ENCODE data around the gene SLIRP.

The SLIRP gene

GRCh38 chr14:77707724-77708408 is at the start of gene SLIRP, which contains the start of gene ALKBH1:
Gene SLIRP, plus strand, starts transcription at chr14:77708103. Its CDS starts 9 bp downstream, at chr14:77708112.
Gene ALKBH1, minus strand, starts transcription at chr14:77708023. Its CDS starts 19 bp downstream, at chr14:77708004.
- H3K27ac ChIP-seq (ENCODE audit: extremely low read depth, low read depth, low read length), result peak within 1 kb of the TSS; percentile 56
- H3K4me1 ChIP-seq (ENCODE audit: control insufficient read depth, insufficient read depth, low read length), result peaks cover 8% of the 10 kb centered on the region
- H3K9me3 ChIP-seq (ENCODE audit: control insufficient read depth, insufficient read depth, low read depth, low read length), result no peaks in the 10 kb centered on the region
- ChIA-PET POLR2A (interaction anchor here (1.2 kb wide), 1 partner anchor 92 kb away, joined by 4 read pairs; the partner anchor contains the start of gene ADCK1), CTCF (interaction anchor here (0.8 to 1.8 kb wide), 3 partner anchors 8 to 249 kb away, joined by 3 to 6 read pairs (median 3); partner anchors contain the start of gene AHSA1)
- H3K4me3 ChIP-seq (ENCODE audit: low read depth, low read length), result peak within 1 kb of the TSS; percentile 95
- H3K36me3 ChIP-seq (ENCODE audit: control insufficient read depth in 2 of 2, insufficient read depth in 1 of 2, low read length in 2 of 2), result peaks cover 41 to 51% of the 10 kb centered on the region in 2 experiments
- TF ChIP-seq ZNF561 (tag by site-specific recombination; IDR thresholded peaks at IDR 0.05; ENCODE audit: borderline replicate concordance), result no peak
- TF ChIP-seq ZNF10 (tag by site-specific recombination; IDR thresholded peaks at IDR 0.05), result no peak
- no peak for TF ChIP-seq ZNF146 (tag by site-specific recombination; IDR thresholded peaks at IDR 0.05)
- TF ChIP-seq PATZ1 (tag by site-specific recombination; IDR thresholded peaks at IDR 0.05), result no peak
- peak; percentile 65; the same call in 1 of the 2 replicates for TF ChIP-seq ZNF580 (tag by site-specific recombination; IDR thresholded peaks at IDR 0.05)
- no peak for TF ChIP-seq ZNF157 (tag by site-specific recombination; IDR thresholded peaks at IDR 0.05)
- no peak for TF ChIP-seq ZBTB21 (tag by site-specific recombination; IDR thresholded peaks at IDR 0.05)
- no peak for TF ChIP-seq ATF2 (tag by site-specific recombination; IDR thresholded peaks at IDR 0.05; ENCODE audit: low read depth)
- no peak for TF ChIP-seq ZNF585B (tag by site-specific recombination; IDR thresholded peaks at IDR 0.05)
- no peak for TF ChIP-seq ZNF155 (tag by site-specific recombination; IDR thresholded peaks at IDR 0.05)
- TF ChIP-seq REST (tag by site-specific recombination; IDR thresholded peaks at IDR 0.05), result no peak
- TF ChIP-seq ZBTB20 (tag by site-specific recombination; IDR thresholded peaks at IDR 0.05), result no peak; the same call in none of the 2 replicates
- TF ChIP-seq ZNF174 (tag by site-specific recombination; IDR thresholded peaks at IDR 0.05), result no peak
- no peak for TF ChIP-seq HIC1 (tag by site-specific recombination; IDR thresholded peaks at IDR 0.05)
- no peak for TF ChIP-seq ZNF23 (tag by site-specific recombination; IDR thresholded peaks at IDR 0.05; ENCODE audit: borderline replicate concordance)
- TF ChIP-seq ZNF692 (tag by site-specific recombination; IDR thresholded peaks at IDR 0.05), result no peak
- TF ChIP-seq MZF1 (tag by site-specific recombination; IDR thresholded peaks at IDR 0.05; ENCODE audit: borderline replicate concordance), result no peak
- no peak for TF ChIP-seq SCRT2 (tag by site-specific recombination; IDR thresholded peaks at IDR 0.05)
- TF ChIP-seq ZNF426 (tag by site-specific recombination; IDR thresholded peaks at IDR 0.05), result no peak
- no peak for TF ChIP-seq ZNF221 (tag by site-specific recombination; IDR thresholded peaks at IDR 0.05; ENCODE audit: borderline replicate concordance)
- no peak for TF ChIP-seq ZNF16 (tag by site-specific recombination; IDR thresholded peaks at IDR 0.05; ENCODE audit: low read depth)
- 0 out of 2 replicates have a peak, but pooled peaks have one; percentile 22 for TF ChIP-seq KLF16 (tag by site-specific recombination; IDR thresholded peaks at IDR 0.05)
- no peak for TF ChIP-seq ZNF530 (tag by site-specific recombination; IDR thresholded peaks at IDR 0.05; ENCODE audit: low read depth)
- no peak for TF ChIP-seq REPIN1 (tag by site-specific recombination; IDR thresholded peaks at IDR 0.05; ENCODE audit: low read depth)
- no peak for TF ChIP-seq ZNF558 (tag by site-specific recombination; IDR thresholded peaks at IDR 0.05)
- peak; percentile 54 for TF ChIP-seq ZNF335 (tag by site-specific recombination; conservative IDR thresholded peaks at IDR 0.05)
- TF ChIP-seq ZNF211 (tag by site-specific recombination; IDR thresholded peaks at IDR 0.05; ENCODE audit: low read depth), result no peak

Measured in HEK293 (cell line).